HG02571 (cell line): ENCODE results near the gene PITPNC1.
"Not testable (repeated sequence)": the region's sequence is repeated elsewhere in the genome, so short reads cannot be mapped to it uniquely, and the experiment has no call there.

ENCODE experiments used
- ATAC-seq: cut with Tn5 transposase; IDR thresholded peaks from one replicate; pipeline ENCODE4 v1.9.1; 2021; ENCODE audit warnings: mild to moderate bottlenecking, moderate library complexity; ENCODE audit not compliant: unreplicated experiment

Gene PITPNC1

GRCh38 chr17:67606896-67607604, 230.0 kb downstream of the PITPNC1 start:
- ATAC-seq, result no peak

- no peak for ATAC-seq
Observed at GRCh38 chr17:67610061-67610460, 233.0 kb downstream of the PITPNC1 start.

DNA sequence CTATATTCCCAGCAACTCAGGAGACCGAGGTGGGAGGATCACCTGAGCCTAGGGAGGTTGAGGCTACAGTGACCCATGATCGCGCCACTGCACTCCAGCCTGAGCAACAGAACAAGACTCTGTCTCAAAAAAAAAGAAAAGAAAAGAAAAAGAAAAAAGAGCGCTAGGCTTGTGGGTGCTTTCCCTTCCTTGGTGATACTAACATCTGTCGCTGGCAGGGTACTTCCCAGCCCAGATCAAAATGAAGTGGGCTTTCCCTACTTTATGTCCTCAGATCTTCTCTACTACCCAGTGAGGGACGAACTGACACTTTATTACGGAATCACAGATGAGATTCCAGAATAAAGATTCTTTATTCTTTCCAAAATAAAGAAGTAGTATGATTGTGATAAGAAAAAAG, 236.9 kb downstream of the PITPNC1 start:
- ATAC-seq, result no peak

DNA sequence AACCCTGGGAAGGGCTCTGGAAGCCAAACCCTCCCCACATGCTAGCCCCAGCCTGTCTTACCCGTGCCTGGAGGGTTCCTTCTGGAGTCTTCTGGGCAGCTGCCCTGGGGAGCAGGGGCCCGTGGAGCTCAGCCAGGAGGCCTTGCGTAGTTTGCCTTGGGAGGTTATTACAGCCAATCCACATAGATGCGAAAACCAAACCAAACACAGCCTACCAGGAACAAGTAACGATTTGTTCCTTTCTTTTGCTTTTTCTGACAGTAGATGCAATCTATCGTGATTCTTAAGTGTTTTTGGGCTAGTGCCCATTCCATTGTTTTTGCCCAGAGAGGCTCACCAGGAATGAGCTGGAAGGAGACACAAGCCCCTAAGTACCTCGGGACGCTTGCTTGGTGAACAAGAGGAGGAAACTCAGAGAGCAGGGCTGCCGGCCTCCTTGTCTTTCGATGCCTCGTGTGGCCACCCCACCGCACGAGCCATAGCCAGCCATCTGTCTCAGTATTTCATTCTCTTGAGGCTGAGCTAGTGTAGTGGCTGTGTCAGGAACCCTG, 238.0 kb downstream of the PITPNC1 start:
- no peak for ATAC-seq

- ATAC-seq, result no peak
Observed at GRCh38 chr17:67615736-67616135, 238.7 kb downstream of the PITPNC1 start.

DNA sequence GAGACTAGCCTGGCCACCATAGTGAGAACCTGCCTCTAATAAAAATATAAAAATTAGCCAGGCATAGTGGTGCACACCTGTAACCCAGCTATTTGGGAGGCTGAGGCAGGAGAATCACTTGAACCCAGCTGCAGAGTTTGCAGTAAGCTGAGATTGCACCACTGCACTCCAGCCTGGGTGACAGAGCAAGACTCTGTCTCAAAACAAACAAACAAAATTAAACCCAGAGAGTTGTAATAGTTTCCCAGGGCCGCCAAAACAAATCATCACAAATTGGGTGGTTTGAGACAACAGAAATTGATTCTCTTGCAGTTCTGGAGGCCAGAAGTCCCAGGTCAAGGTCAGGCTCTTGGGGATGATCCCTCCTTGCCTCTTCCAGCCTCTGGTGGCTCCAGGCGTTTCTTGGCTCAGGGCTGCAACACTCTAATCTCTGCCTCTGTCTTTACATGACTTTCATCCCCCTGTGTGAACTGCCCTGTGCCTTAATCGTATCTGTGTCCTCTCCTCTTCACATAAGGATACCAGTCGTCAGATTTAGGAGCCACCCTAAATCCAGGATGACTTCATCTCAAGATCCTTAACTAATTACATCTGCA, 240.3 kb downstream of the PITPNC1 start:
- no peak for ATAC-seq

DNA sequence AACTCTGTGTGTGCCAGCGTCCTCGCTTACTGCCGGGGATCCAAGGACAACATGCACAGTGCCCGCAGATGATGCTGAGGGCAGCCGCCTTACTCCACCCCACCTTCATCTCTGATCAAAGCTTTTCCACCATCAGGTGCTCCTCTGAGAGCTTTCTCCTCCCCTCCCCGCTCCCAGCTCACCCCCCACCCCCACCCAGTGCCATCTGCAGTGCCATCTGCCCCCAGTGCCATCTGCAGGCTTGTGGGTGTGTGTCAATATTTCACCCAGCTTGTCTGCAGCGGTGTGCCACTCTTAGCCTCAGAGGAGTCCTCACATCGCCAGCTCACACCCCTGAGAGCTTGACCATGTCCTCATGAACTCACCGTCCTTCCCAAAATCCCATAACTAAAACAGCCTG, 242.5 kb downstream of the PITPNC1 start:
- ATAC-seq, result no peak

DNA sequence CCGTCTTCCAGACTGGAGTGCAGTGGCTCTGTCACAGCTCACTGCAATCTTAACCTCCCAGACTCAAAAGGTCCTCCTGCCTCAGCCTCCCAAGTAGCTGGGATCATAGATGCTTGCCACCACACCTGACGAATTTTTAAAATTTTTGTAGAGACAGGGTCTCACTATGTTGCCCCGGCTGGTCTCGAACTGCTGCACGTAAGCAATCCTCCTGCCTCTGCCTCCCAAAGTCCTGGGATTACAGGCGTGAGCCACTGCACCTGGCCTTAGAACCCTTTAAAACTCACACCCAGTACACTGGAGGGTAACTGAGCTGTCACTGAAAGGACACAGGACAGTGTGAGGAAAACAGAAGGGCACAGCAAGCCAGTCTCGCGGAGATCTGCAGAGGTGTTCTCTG, 243.0 kb downstream of the PITPNC1 start:
- no peak for ATAC-seq

GRCh38 chr17:67620636-67621035, 243.6 kb downstream of the PITPNC1 start:
- no peak for ATAC-seq

GRCh38 chr17:67623767-67624166, 246.7 kb downstream of the PITPNC1 start:
- no peak for ATAC-seq

DNA sequence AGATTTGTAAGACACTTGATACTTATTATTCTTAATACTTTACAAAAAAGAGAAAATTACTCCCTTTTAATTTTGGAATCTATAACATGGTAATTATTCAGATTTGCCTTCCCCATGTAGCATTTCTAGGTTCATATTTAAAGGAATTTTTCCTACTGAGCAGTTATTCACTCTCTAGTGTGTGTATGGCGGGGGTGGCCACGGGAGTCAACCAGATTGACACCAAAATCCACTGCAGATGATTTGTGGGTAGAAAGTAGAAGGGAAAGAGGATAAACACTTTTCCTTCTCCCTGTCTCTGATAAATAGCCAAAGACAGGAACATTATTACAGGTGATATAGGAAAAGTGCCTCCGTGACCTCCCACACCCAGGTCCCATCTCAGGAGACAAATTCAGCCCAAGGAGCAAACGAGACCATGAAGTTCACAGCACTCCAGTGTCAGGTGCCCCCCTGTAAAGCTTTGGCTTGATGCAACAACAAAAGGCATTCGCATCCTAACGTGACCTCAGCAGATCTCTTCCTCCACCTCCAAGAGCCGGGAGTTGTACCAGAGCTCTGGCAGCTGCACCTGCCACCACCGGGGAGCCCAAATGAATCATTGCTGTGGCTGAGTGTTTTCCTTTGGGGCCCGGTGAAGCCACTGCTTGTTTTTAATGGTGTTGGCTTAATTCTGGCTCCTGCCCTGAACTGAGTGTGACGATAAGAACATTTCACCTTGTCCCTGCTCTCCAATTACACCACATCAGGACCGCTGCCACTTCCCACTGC, 248.0 kb downstream of the PITPNC1 start:
- ATAC-seq, result no peak

- ATAC-seq, result no peak
Observed at GRCh38 chr17:67625971-67626370, 248.9 kb downstream of the PITPNC1 start.

- ATAC-seq, result no peak
Observed at GRCh38 chr17:67628580-67629013, 251.5 kb downstream of the PITPNC1 start.

DNA sequence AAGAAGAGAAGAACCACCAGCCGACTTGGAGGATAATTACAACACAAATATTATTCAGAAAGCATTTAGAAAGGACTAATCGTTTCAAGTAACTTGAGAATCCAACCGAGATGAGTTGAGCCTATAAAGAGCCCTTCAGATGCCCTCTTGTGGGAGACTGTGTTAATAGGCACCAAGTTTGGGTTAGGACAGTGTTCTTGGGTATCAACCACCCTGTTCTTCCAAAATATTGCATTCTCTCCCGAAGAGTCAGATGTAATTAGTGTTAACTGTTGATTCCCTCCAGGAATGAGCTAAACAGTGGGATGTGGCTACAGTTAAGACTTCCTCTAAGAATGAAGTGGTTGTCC, 252.9 kb downstream of the PITPNC1 start:
- no peak for ATAC-seq

DNA sequence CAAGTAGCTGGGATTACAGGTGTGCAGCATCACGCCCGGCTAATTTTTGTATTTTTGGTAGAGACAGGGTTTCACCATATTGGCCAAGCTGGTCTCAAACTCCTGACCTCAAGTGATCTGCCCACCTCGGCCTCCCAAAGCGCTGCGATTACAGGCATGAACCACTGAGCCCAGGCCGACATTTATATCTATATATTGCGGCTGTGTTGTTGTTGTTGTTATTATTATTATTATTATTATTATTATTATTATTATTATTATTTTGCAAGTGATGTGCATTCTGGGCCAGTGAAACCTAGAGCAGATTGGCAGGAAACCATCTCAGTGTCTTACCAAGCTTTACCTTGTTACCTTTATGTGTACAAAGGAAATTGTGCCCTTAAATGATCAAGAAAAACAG, 253.8 kb downstream of the PITPNC1 start:
- not testable (repeated sequence) for ATAC-seq

GRCh38 chr17:67632141-67632540, 255.1 kb downstream of the PITPNC1 start:
- ATAC-seq, result no peak

GRCh38 chr17:67633751-67634211, 256.7 kb downstream of the PITPNC1 start:
- ATAC-seq, result no peak

GRCh38 chr17:67635681-67636080, 258.6 kb downstream of the PITPNC1 start:
- no peak for ATAC-seq

DNA sequence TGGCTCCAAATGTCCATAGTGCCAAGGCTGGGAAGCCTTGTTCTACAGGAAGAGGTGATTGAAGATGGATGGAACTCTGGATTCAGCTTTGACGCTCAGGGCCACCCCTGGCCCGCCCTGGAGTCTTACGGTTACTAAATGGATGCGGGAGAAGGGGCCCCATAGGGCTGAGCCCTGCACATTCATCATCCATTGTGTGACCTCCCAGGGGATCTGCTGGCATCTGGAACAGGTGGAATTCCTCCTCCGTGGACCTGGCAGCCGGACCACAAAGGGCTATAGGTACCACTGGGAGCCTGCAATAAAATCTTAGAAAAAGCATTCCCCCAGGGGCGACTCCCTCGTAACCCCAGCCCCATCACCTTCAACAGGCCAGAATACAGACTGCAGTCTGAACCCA, 259.2 kb downstream of the PITPNC1 start:
- no peak for ATAC-seq

DNA sequence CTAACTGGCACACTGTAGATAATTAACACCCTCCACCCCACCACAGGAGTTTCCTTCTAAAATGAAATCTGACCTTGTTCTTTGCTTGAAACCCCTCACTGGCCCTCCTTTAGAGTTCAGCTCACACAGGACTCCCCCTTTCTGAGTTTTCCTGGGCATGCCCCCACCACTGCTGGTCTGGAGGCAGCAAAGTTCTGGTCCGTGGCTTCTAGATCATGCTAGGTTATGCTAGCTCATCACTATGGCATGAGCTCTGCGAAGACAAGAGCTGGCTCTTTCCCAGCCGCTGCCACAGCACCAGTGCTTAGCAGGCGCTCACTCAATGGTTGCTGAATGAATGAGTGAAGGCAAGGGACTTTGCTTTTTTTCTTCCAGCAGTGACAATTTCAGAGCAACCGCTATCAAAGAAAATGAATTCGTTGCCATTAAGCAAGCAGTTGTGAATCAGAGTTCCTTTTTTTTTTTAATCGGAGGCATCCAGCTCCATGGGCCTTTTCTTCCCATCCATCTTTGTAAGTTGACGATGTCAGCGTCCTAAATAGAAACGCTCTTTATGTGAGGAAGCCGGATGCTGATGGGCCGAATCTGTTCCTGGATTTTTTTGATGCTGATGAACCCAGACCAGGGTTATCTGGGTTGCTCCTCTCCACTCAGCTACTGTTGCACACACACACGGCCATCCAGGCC, 259.9 kb downstream of the PITPNC1 start:
- no peak for ATAC-seq
